GM13976 (cell line): ENCODE measurements around the gene GNAQ.
A peak's percentile ranks its signal among the peaks of the same experiment; 100 is the strongest.
"Not testable (repeated sequence)": the region's sequence is repeated elsewhere in the genome, so short reads cannot be mapped to it uniquely, and the experiment has no call there.

Source experiments
- DNase-seq: peaks from one replicate; pipeline ENCODE4 v3.0.0; 2012; ENCODE audit warnings: low spot score
- CTCF ChIP-seq: IDR thresholded peaks from 2 replicates; pipeline ENCODE4 v1.5.1; 2012; ENCODE audit warnings: borderline replicate concordance, mild to moderate bottlenecking; ENCODE audit not compliant: insufficient read depth; ENCODE audit errors: extremely low read depth, missing control alignments, control extremely low read depth
- in situ Hi-C: fragments of 300-500 bp; cut with MboI; formaldehyde crosslinking; loops from one replicate; pipeline ENCODE4 v1.12.0; 2022; ENCODE audit warnings: low sequenced_read_pairs, mixed read lengths, inconsistent platforms; ENCODE audit not compliant: unreplicated experiment

Gene GNAQ

DNA sequence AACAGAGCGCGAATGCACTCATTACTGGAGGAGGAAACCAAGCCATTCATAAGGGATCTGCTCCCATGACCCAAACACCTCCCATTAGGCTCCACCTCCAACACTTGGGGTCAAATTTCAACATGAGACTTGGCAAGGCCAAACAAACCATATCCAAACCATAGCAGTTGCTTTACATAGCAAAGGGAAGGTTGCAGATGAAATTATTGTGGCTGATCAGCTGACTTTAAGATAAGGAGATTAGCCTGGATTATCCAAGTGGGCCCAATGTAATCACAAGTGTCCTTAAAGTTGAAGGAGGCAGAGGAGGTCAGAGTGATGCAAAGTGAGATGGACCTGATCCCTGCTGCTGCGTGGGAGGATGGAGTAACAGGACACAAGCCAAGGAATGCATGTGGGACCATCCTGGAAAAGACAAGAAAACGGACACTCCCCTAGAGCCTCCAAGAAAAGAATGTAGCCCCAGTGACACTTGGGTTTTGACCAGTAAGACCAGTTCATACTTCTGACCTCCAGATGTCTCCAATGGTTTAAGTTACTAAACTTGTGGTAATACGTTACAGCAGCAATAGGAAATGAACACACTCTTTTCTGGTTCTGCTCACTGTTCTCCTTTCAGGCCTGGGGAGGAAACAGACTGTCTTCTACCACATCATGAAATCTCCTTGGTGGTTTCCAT, 167.3 kb downstream of the GNAQ start:
- in situ Hi-C loops = loop anchor here (25.0 kb wide), 1 partner anchor 323 kb away; no protein-coding TSS in a partner anchor
- peak; percentile 22 for DNase-seq
- no peak for TF ChIP-seq CTCF

GRCh38 chr9:77863638-77864037, 168.0 kb downstream of the GNAQ start:
- in situ Hi-C loops = loop anchor here (25.0 kb wide), 1 partner anchor 324 kb away; no protein-coding TSS in a partner anchor
- not testable (repeated sequence) for DNase-seq

GRCh38 chr9:77860953-77861352, 170.7 kb downstream of the GNAQ start:
- not testable (repeated sequence) for DNase-seq
- in situ Hi-C loops = loop anchor here (25.0 kb wide), 1 partner anchor 326 kb away; no protein-coding TSS in a partner anchor

DNA sequence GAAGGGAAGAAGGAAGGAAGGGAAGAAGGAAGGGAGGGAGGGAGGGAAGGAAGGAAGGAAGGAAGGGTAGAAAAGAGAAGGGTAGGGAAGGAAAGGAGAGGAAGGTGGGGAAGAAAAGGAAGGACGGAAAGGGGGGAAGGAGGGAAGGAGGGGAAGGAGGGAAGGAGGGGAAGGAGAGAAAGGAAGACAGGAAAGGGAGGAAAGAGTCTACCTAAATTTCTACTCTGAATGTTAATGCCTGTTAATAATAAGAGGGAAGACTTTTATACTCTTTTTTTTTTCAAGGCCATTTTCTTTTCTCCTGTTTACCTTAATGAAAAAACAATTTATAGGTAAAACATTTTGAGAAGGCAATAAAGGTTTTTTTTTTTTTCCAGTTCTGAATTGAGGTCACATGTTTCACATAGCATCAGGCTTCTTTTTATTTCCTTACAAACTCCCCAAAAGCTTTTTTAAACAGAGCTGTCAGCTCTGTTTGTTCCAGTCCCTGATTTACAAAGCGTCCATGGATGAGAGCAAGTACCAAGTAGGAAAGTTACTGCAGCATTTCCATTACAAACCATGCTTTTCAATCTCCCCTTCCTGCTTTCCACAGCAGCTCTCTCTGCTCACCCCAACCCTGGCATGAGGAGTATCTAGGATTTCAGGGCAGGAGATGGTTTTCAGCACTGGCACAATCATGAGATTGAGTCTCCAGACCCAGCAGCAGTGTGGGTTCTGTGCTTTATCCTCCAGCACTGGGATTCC, 173.9 kb downstream of the GNAQ start:
- TF ChIP-seq CTCF = no peak
- no peak for DNase-seq
- in situ Hi-C loops = loop anchor here (25.0 kb wide), 1 partner anchor 330 kb away; no protein-coding TSS in a partner anchor

- in situ Hi-C loops = loop anchor here (25.0 kb wide), 1 partner anchor 331 kb away; no protein-coding TSS in a partner anchor
- TF ChIP-seq CTCF = no peak
- DNase-seq = no peak
Measured at GRCh38 chr9:77856615-77857014, 175.0 kb downstream of the GNAQ start.

DNA sequence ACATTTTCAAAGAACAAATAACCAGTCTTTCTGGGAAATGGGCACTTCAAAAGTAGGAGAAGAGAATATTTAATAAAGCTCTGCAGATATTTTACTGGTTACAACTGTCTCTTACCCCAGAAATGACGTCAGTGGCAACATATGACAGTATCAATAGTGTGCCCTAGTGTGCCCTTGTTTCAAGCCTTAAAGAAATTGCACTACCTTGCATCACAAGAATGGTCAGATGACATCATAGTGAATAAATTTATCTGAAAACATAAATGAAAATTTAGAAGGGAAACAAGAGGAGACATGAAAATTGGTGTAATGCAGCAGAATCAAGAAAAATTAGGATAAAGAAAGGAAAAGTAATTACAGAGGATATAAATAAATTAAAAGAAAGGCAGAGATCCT, 176.7 kb downstream of the GNAQ start:
- TF ChIP-seq CTCF = no peak
- in situ Hi-C loops = loop anchor here (25.0 kb wide), 1 partner anchor 332 kb away; no protein-coding TSS in a partner anchor
- no peak for DNase-seq

DNA sequence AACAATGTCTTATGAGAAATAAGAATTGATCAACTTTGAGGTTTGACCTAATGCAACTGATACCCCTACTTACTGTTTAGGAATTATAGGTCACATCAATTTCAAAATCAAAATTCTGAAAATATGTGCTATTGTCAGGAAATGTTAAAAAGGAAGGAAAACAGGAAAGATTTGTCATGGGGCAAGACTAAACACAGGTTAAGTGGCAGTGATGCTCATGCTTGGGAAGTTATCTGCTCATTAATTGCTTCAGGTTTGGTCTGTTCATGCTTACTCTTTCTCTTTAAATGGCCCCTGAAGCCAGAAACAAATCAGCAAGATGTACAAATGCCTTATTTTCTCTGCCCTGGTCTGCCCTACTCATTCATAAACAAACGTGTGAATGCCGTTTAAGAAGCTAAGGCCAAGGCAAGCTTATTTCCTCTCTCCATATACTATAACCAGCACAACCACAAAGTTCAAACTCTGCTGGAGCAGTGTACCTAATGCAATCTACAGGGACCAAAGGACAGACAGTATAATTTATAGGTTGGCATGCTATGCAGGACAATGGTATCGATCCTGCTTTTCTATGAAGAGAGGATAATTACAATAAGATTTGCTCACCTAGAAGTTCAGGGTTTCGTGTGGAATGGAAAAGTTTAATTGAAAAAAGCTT, 177.2 kb downstream of the GNAQ start:
- in situ Hi-C loops = loop anchor here (25.0 kb wide), 1 partner anchor 333 kb away; no protein-coding TSS in a partner anchor
- no peak for DNase-seq

More for the DNA sequence above, 177.2 kb downstream of the GNAQ start:
- TF ChIP-seq CTCF = no peak
